Umbilical cord (tissue), 2 donors: ENCODE data around the gene TMEM119. TPM values are rescaled to one million over a fixed set of nuclear protein-coding genes. Genes with fewer than 3 reads are reported as not detected.
"Not testable (repeated sequence)": the region's sequence is repeated elsewhere in the genome, so short reads cannot be mapped to it uniquely, and the experiment has no call there.

Experiments
- DNase-seq: peaks from one replicate; pipeline ENCODE4 v3.0.0-alpha.2; 2015; ENCODE audit warnings: low spot score
- total RNA-seq: library from RNA; depleted of rRNA; stranded (reverse); fragments of >200 nt; gene quantifications from one replicate; pipeline ENCODE4 v1.2.3, GENCODE V29; 2014; ENCODE audit warnings: low replicate concordance; ENCODE audit not compliant: insufficient read depth

TMEM119 gene
- total RNA-seq, 1 donor from 2014 or later: 85.0 TPM

DNA sequence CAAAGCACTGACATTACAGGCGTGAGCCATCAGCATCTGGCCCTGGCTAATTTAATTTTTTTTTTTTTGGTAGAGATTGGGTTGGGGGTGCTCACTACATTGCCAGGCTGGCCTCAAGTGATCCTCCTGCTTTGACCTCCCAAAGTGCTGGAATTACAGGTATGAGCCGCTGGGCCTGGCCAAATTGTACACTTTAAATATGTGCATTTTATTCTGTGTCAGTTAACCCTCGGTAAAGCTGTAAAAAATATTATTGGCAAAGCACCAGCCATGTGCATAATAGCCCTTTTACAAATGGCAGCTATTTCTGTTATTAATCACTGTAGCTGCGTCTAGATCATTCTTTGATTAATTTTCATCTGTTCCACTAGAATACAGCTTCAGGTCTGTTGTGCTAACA lies 12.0 kb downstream of the TMEM119 start:
- DNase-seq: no peak

DNA sequence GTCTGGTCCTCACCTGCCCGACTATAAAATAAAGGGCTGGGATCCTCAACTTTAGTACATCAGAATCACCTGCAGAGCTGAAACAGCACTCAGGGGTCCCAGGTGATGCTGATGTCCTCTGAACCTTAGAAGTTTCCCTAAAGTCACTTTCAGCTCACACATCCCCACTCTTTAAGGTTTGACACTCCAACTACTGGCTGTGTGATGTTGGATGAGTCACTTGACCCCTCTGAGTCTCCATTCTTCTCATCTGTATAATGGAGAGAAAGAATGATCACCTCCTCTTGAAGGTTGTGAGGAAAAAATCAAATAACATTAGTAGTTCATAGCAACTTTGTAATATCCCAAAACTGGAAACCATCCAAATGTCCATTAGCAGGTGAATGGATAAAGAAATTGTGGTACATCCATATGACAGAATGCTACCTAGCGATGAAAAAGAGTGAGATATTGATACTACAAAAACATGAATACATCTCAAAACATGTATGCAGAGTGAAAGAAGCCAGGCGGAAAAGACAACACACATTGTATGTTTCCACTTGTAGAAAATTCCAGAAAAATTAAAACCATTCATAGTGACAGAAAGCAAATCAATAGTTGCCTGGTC lies 13.3 kb downstream of the TMEM119 start:
- no peak for DNase-seq

DNA sequence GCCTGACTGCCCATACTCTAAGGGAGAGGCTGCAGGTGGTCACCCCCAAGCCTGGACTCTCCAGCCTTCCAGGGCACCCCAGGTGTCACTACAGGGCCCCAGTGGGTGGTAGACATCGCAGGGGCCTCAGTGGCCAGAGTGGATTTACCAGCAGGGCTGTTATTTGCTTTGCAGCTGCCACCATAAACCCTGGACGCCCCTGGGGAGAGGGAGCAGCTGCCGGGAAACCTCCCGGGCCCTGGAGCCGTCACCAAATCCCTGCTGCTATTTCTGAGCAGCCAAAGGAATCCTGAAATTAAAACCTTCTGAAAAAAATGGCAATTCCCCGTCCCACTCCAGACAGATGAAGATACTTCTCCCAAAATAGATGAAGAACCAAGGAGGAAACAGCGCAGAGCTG lies 13.9 kb downstream of the TMEM119 start:
- peak; percentile 65 for DNase-seq

DNA sequence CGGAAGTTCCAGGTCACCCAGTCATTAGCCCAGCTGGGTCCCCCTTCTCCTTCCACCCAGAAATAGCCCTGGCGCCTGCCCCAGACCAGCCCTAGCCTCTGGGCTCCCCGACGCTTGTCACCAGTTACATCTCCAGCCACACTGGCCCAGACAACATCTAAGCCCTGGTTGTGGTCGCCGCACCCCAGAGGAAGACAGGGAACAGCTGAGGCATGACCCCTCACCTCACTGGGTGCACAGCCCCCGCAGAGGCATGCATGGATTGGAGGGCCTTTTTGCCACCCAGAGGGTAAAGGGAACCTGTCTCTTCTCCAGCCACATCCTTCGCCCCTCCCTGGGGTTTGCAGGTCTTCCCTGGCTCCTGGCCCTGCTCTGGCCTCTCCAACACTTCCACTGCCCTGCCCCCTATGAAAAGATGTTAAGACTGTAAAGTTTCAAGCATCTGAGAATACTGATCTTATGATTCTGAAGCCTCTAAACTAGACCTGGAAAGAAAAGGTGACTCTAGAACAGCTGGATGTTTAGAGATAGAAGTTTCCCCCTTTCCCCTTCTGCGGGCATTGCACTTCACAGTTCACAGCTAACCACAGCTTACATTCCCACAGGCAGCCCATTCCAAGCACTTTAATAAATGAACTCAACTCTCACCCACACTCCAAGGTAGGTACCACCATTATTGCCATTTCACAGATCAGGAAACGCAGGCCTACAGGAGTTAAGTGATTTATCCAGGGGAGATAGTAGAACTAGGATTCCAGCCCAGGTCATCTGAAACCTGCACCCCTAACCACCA lies 14.7 kb downstream of the TMEM119 start:
- DNase-seq: peak; percentile 30

DNA sequence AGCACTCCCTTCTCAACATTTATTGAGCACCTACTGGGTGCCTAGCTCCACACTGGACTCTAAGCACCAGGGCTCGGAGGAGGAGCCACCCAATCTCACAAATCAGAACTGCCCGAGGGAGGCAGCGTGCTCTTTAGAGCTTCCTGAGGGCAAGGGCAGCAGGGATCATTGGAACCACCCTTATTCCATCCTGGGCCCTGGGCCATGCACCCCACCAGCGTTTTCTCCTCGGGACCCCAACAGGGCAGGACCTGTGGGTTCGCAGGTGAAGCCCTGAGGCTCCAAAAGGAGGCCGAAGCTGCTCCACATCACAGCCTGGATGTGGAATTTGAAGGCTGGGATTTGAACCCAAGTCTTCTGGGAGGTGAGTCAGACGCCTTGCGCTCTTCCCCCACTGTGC lies 15.4 kb downstream of the TMEM119 start:
- no peak for DNase-seq

DNA sequence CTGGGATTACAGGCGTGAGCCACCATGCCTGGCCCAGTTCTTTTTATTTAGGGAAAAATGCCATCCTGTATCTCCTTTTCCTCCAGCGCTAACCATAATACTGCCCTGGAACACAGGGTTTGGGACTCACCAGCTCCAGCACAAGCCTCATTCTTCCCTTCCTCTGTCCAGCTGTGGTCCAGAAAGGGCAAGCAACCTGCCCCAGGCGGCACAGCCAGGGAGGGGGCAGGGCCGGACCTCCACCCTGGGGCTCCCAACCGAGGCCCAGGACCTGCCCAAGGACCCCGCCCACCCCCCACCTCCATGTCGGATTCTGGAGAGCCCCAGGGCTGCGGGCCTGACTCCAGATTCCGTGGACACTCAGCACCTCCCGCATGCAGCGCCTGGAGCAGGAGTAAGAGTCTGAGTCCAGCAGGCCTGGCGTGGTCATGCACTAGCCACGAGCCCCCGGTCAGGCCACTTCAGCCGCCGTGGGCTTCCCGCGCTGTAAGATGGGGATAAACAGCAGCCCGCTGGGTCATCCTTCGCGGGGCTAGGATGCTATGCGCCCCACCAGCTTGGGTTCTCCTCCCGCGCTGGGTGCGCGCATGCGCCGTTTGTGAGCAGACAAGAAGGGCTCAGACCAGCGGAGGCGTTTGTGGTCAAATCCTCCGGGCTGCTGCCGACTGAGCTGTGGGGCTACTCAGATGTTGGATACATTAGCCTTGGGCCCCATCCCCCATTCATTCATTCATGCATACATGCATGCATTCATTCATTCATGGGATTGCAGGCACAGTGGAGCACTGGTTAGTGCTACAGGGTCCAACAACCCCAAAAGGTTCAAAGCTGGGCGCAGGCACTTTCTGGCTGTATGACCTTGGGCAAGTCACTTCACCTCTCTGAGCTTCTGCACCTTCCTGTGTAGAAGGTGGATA lies 16.3 kb downstream of the TMEM119 start:
- no peak for DNase-seq

DNA sequence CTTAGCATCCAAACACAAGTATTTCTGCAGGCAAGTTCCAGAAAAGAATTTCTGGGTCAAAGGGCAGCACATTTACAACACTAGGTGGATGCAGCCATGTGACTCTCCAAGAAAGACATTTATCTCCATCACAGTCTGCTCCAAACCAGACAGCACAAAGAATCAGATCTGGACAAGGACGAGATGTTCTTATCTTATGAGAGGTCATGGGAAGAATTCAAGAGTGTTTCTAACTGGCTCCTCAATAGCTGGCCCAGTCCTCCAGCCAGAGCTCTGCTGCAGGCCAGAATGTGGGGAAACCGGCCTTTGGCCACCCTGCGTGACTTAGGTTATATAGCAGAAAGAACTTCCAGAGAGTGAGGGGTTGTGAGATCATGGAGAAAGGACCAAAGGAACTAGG lies 17.4 kb downstream of the TMEM119 start:
- peak; percentile 69 for DNase-seq

DNA sequence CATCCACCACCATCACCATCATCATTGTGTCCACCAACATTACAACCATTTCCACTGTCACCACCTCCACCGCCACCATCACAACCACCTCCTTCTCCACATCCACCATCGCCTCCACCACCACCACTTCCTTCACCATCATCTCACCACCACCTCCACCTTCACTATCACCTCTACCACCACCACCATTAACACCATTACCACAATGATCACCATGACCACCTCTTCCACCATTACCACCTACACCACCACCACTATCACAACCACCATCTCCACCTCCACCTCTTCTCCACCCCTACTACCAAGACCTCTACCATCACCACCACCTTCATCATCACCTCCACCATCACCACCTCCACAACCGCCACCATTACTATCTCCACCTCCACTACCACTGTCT lies 19.1 kb downstream of the TMEM119 start:
- no peak for DNase-seq

DNA sequence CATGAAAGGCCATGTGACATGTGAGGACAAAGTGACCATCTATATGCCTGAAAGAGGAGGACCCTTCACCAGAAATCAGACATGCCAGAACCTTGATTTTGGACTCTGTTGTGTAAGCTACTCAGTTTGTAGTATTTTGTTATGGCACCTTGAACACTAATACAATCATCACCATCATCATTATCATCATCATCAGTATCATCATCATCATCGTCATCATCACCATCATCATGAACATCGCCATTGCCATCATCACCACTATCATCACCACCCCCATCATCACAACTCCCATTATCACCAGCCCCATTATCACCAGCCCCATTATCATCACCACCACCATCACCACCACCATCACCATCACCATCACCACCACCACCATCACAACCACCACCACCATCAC lies 19.6 kb downstream of the TMEM119 start:
- DNase-seq: no peak

DNA sequence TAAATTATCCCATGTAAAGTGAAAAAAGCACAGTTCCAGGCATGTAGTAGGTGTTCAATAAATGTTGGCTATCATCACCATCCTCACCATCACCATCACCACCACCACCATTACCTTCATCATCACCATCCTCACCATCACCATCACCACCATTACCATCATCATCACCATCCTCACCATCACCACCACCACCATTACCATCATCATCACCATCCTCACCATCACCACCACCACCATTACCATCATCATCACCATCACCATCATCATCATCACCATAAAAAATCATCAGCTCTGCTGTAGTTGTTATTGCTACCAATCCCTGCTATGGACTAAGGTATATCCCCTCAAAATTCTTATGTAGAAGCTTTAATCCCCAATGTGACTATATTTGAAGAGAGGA lies 20.4 kb downstream of the TMEM119 start:
- no peak for DNase-seq

DNA sequence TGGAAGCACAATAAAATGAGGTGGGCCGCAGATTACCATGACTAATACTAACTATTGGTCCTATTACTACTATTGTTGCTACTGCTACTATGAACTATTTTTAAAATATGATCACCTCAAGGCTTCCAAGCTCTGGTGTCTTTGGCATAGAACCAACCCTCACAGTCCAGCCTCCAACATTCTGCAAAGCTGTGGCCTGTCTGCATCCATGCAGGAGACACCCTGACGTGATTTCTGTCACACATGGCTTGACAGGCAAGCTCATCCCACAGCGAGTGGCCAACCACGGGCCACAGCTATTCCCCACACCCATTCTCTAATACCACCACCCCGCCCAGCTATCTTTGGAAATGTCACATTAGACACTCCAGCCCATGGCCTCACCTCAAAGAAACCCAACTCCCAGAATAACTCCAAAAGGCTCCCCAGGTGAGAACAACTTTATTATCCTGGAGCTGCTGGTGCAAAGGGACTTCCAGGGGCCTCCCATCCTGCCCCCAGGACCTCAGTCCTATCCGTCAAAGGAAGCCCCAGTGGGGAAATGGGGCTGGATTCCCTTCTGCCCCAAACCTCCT lies 21.1 kb downstream of the TMEM119 start:
- DNase-seq: no peak

DNA sequence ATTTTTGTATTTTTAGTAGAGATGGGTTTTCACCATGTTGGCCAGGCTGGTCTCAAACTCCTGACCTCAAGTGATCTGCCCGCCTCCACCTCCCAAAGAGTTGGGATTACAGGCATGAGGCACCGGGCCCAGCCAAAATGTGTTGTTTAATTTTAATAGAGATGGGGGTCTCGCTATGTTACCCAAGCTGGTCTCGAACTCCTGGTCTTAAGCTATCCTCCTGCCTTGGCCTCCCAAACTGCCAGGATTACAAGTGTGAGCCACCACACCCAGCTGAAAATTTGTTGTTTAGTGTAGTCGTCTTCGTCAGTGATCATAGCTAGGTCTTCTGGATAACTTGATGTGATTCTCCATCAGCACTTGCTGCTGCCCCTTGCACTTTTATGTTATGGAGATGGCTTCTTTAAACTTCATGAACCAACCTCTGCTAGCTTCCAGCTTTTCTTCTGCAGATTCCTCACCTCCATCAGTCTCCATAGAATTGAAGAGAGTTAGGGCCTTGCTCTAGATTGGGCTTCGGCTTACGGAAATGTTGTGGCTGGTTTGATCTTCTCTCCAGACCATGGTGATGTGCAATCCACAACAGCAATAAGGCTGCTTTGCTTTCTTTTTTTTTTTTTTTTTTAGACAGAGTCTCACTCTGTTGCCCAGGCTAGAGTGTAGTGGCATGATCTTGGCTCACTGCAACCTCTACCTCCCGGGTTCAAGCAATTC lies 22.5 kb downstream of the TMEM119 start:
- DNase-seq: no peak

DNA sequence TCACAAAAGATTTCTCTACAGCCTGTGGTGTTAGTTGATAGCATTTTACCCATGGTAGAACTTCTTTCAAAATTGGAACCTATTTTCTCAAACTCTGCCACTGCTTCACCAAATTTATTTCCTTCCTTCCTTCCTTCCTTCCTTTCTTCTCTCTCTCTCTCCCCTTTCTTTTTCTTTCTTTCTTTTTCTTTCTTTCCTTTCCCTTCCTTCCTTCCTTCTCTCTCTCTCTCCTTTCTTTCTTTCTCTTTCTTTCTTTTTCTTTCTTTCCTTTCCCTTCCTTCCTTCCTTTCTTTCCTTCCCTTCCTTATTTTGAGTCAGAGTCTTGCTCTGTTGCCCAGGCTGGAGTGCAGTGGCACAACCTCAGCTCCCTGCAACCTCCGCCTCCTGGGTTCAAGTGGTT lies 23.6 kb downstream of the TMEM119 start:
- not testable (repeated sequence) for DNase-seq

DNA sequence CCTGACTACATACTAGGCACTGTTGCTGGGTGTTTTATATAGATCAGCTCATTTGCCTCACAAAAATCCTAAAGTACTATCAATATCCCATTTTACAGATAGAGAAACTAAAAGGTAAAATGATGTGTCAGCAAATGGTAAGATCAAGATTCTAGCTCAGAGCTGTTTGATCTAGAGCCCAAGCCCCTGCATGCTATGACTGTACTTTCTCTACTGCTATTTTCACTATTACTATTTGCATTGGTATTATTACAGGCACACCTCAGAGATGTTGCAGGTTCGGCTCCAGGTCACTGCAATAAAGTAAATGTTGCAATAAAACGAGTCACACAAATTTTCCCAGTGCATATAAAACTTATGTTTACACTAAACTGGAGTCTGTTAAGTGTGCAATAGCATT lies 24.6 kb downstream of the TMEM119 start:
- DNase-seq: no peak

DNA sequence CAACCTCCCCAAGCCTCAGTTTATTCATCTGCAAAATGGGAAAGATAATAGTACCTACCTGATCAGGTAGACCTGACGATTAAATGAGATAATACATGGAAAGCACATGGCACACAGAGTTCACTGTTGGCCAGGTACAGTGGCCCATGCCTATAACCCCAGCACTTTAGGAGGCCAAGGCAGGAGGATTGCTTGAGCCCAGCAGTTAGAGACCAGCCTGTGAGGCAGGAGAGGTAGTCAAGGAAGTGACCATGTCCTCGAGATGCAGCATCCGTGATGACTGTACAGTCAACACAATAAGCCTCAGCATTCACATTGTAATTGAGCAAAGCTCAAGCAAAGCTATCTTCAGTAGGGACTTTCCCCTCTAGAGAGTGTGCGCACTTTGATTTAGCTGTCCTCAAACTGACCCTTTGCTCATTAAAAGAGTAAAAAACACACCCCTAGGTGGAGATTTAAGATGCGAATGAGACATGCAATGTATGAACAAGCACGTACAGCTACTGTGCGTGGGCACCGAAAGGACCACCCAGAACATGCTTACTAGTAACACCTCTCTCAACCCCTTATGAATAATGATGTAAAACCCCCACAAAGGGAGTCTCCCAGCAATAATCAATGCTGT lies 25.6 kb downstream of the TMEM119 start:
- no peak for DNase-seq

DNA sequence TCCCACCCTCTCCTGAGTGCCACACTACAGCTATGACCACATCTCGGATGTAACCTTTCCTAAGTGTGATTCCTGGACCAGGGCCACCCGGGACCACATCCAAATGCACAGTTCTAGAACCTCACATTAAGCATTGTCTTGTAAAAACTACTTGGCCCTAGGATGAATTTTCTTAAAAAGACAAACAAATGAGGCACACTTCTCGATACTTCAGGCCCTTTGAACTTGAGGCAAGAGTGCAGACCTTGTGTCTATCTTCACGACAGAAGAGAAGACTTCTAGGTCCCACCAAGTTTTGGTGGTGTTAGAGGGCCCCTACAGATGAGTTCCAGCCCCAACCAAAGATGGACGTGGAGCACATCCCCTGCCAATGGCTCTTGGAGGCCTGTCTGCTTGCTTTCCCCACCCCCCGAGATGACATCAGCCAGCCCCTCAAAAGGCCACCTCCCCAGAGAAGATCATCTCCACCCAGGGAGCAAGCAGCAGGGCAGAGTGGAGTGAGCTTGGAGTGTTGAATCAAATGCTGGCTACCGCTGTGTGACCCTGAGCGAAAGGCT lies 26.2 kb downstream of the TMEM119 start:
- no peak for DNase-seq

DNA sequence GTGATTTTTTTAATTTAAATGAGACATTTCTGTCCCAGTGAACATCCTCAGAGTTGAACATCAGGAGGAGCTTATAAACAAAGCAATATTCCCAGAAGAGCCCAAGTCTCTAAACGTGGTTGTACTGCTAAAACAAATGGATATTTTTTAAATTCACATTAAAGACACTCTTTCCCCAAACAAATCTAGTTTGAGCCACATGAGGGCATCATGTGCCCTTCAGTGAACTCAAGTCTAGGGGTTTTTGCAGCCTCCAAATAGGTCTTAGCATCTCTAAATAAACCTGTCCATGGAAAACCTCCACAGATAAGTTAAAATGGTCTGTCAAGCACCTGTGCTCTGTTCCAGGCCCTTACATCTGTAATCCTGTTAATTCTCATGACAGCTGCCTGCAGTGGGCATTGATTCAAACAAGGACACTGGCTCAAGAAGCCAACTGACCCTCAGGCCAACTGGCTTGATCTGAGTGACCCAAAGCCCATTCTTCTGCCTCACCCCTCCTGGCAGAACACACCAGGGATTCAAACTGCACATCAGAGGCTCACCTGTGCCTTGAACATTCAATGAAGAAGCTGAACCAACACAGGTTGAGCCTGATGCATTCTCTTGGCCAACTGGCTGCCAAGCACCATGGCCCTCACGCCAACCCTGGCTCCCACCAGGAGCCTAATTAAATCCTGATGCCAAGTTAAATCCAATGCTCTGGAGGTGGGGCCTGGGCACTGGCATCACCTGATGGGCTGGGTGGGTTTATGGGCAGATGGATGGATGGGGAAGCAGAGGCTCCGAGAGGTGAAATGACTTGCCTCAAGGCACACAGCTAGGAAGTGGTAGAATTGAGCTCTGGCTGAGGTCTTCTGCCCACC lies 26.9 kb downstream of the TMEM119 start:
- DNase-seq: peak; percentile 71

DNA sequence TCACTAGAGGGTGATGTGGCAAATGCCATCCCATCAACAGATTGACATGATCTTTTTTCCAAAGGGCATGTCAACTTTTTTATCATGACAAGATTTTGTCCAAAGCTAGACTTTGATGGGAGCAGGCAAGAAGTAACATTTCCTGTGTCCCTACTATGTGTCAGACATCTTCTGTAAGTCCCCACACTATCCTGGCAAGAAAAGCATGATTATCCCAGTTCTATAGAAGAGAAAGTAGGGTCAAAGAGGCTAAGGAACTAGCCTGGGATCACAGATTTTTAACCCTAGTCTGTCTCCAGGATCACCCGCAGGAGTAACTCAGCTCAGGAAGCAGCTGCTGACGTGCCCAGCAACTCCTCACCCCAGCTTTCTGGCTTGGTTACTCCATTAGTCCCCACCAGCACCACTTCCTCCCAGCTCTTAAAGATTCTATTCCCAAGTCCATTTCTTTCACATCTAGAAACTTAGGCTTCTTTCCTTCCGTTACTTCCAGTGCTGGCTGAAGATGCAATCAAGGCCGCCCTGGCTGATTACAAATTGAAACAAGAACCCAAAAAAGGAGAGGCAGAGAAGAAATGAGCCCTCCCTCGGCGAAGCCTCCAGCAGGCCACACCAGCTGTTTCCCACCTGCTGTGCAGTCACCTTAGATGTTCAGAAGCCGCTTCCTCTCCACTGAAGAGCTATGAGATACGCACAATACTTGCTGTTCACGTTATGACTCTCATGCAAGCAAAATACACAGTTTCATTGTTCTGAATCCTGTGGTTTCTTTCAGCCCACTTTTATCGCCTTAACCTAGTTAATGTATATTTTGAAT lies 29.3 kb downstream of the TMEM119 start:
- no peak for DNase-seq
